Endothelial cell of umbilical vein (primary cell): ENCODE results near the gene ANXA2R.

Source experiments
- CTCF ChIP-seq, 2 donors: IDR thresholded peaks; 1 replicate in 1 of 2; 2 replicates in 1 of 2; pipeline ENCODE4 v1.5.1; 2011; ENCODE audit warnings: low read length in 2 of 2, mild to moderate bottlenecking in 2 of 2, moderate library complexity in 2 of 2, control low read depth in 1 of 2, inconsistent platforms in 1 of 2, low read depth in 1 of 2; ENCODE audit not compliant: insufficient read depth in 1 of 2; ENCODE audit errors: extremely low read depth in 1 of 2
- EZH2 ChIP-seq: IDR thresholded peaks from 2 replicates; pipeline ENCODE4 v1.6.1; 2012; ENCODE audit warnings: borderline replicate concordance, low read depth, mild to moderate bottlenecking, moderate library complexity, low read length, inconsistent platforms; ENCODE audit not compliant: severe bottlenecking
- FOS ChIP-seq: IDR thresholded peaks from 2 replicates; pipeline ENCODE4 v1.6.1; 2011; ENCODE audit warnings: mild to moderate bottlenecking, low read length, moderate library complexity, borderline replicate concordance; ENCODE audit not compliant: insufficient read depth
- POLR2A ChIP-seq: IDR thresholded peaks from 2 replicates; pipeline ENCODE4 v1.6.1; 2012; ENCODE audit warnings: low read depth, mild to moderate bottlenecking, control low read depth, low read length
- POLR2AphosphoS5 ChIP-seq: IDR thresholded peaks from 2 replicates; pipeline ENCODE4 v1.6.1; 2012; ENCODE audit warnings: low read depth, mild to moderate bottlenecking, control low read depth, low read length, moderate library complexity; ENCODE audit not compliant: insufficient read depth

GRCh38 chr5:43046474-43046873 lies 6.4 kb upstream of the ANXA2R start:
- TF ChIP-seq FOS (no peak), CTCF (IDR thresholded peaks at IDR 0.05; ENCODE audit: extremely low read depth in 1 of 2, insufficient read depth in 1 of 2, low read depth in 1 of 2, low read length in 2 of 2) (no peak), POLR2AphosphoS5 (no peak), EZH2 (no peak), POLR2A (no peak)
